Measurements from ENCODE around the gene MYO10.

Gene MYO10

GRCh38 chr5:16744164-16744880 is 191.8 kb downstream of the MYO10 start:
- Histone ChIP-seq H3K9me3 (ENCODE audit: control insufficient read depth, insufficient read depth, low read depth, low read length) (no peaks in the 10 kb centered on the region), H3K4me1 (ENCODE audit: control insufficient read depth, insufficient read depth, low read length) (no peaks in the 10 kb centered on the region), H3K27ac (ENCODE audit: extremely low read depth, low read depth, low read length) (no peak overlapping the region), H3K4me3 (ENCODE audit: low read depth, low read length) (no peak overlapping the region), H3K36me3 (ENCODE audit: control insufficient read depth in 2 of 2, insufficient read depth in 1 of 2, low read length in 2 of 2) (peaks cover 0 to 3% of the 10 kb centered on the region in 2 experiments; a peak in 2 of 3 replicates)
- CTCF ChIA-PET = interaction anchor here (1.0 kb wide), 1 partner anchor 446 kb away, joined by 3 read pairs; no protein-coding TSS in a partner anchor
- TF ChIP-seq ZNF391 (tag by site-specific recombination; IDR thresholded peaks at IDR 0.05; ENCODE audit: borderline replicate concordance, low read depth) (no peak), TSHZ1 (tag by site-specific recombination; IDR thresholded peaks at IDR 0.05; ENCODE audit: borderline replicate concordance) (no peak), PRDM2 (tag by site-specific recombination; IDR thresholded peaks at IDR 0.05; ENCODE audit: borderline replicate concordance) (no peak), ZNF645 (tag by site-specific recombination; IDR thresholded peaks at IDR 0.05) (no peak), ZNF639 (tag by site-specific recombination; IDR thresholded peaks at IDR 0.05) (no peak), CTCF (tag by site-specific recombination; IDR thresholded peaks at IDR 0.05) (no peak), BCL11A (tag by site-specific recombination; IDR thresholded peaks at IDR 0.05; ENCODE audit: low read depth) (no peak), ZNF473 (tag by site-specific recombination; IDR thresholded peaks at IDR 0.05) (no peak), ZNF548 (tag by site-specific recombination; IDR thresholded peaks at IDR 0.05) (no peak), ZNF792 (tag by site-specific recombination; IDR thresholded peaks at IDR 0.05) (no peak), ZNF184 (tag by site-specific recombination; IDR thresholded peaks at IDR 0.05) (no peak), ZNF776 (tag by site-specific recombination; IDR thresholded peaks at IDR 0.05; ENCODE audit: borderline replicate concordance) (no peak), ZNF239 (tag by site-specific recombination; IDR thresholded peaks at IDR 0.05) (no peak), ZNF112 (tag by site-specific recombination; IDR thresholded peaks at IDR 0.05) (no peak), ZSCAN18 (tag by site-specific recombination; IDR thresholded peaks at IDR 0.05) (no peak)
- POLR2A ChIA-PET = no interaction called here
